ENCODE measurements around the gene ZNF304.

GRCh38 chr19:57359300-57359699 lies 8.2 kb downstream of the ZNF304 start:
- TF ChIP-seq CTCF (IDR thresholded peaks at IDR 0.05; ENCODE audit: insufficient read depth, low read depth, low read length), result no peak
- TF ChIP-seq EZH2 (IDR thresholded peaks at IDR 0.05; ENCODE audit: insufficient read depth, low read length), result no peak

Measured in astrocyte (in vitro differentiated cells and primary cell).